Activated T-helper 1 cell treated with anti-CD3 and anti-CD28 coated beads, Interleukin-2, amount 50 U/mL, for 16 hours (primary cell): ENCODE data around the gene NUCB1.

ENCODE experiments used
- DNase-seq, 2 donors: peaks; one replicate each; pipeline ENCODE4 v3.0.0-alpha.2; 2020; ENCODE audit warnings: low read depth in 1 of 2, low spot score in 1 of 2

Gene NUCB1

GRCh38 chr19:48933382-48933932 lies 33.3 kb downstream of the NUCB1 start, which contains the start of gene DHDH:
TSS of gene DHDH (plus strand) at chr19:48933699. CDS start at chr19:48933722, 23 bp downstream.
- DNase-seq = peak; percentile 75 to 78

GRCh38 chr19:48934837-48935236 lies 34.7 kb downstream of the NUCB1 start:
- DNase-seq = no peak

- no peak for DNase-seq
Observed at GRCh38 chr19:48935864-48936263, 35.8 kb downstream of the NUCB1 start.

- no peak for DNase-seq
Observed at GRCh38 chr19:48938256-48938655, 38.1 kb downstream of the NUCB1 start.

GRCh38 chr19:48940902-48941301 lies 40.8 kb downstream of the NUCB1 start:
- DNase-seq = no peak

- DNase-seq = no peak
Observed at GRCh38 chr19:48943081-48943480, 43.0 kb downstream of the NUCB1 start.

GRCh38 chr19:48945415-48945814 lies 45.3 kb downstream of the NUCB1 start:
- DNase-seq = no peak

- DNase-seq = no peak
Observed at GRCh38 chr19:48945817-48946216, 45.7 kb downstream of the NUCB1 start.

- DNase-seq = no peak
Observed at GRCh38 chr19:48946463-48947257, 46.5 kb downstream of the NUCB1 start.

GRCh38 chr19:48947258-48947542 lies 47.1 kb downstream of the NUCB1 start:
- DNase-seq = no peak

- no peak for DNase-seq
Observed at GRCh38 chr19:48950159-48950558, 50.0 kb downstream of the NUCB1 start.

GRCh38 chr19:48950830-48951519 lies 50.9 kb downstream of the NUCB1 start:
- DNase-seq = no peak

- DNase-seq = no peak
Observed at GRCh38 chr19:48953141-48953540, 53.0 kb downstream of the NUCB1 start.

- DNase-seq = no peak
Observed at GRCh38 chr19:48953990-48954594, 54.0 kb downstream of the NUCB1 start.

- peak; percentile 71 to 85 for DNase-seq
Observed at GRCh38 chr19:48954595-48955307, 54.6 kb downstream of the NUCB1 start, which contains the start of gene BAX. TSS of gene BAX (plus strand) at chr19:48954875. CDS start at chr19:48954929, 54 bp downstream.

GRCh38 chr19:48955308-48955958 lies 55.3 kb downstream of the NUCB1 start:
- DNase-seq = no peak

GRCh38 chr19:48958006-48958405 lies 57.9 kb downstream of the NUCB1 start:
- DNase-seq = no peak

GRCh38 chr19:48959341-48960239 lies 59.5 kb downstream of the NUCB1 start:
- DNase-seq = no peak

GRCh38 chr19:48961051-48961649 lies 61.0 kb downstream of the NUCB1 start:
- no peak for DNase-seq
